HepG2 (cell line): ENCODE data around the gene NFKBIA. TPM values are rescaled to one million over a fixed set of nuclear protein-coding genes. Genes with fewer than 3 reads are reported as not detected.
A peak's percentile ranks its signal among the peaks of the same experiment; 100 is the strongest.

ENCODE experiments used
- AHR ChIP-seq: IDR thresholded peaks from 2 replicates; pipeline ENCODE4 v1.6.1; 2018; ENCODE audit warnings: missing genetic modification reagents, missing compliant biosample characterization
- ERF ChIP-seq: IDR thresholded peaks from 2 replicates; pipeline ENCODE4 v1.6.1; 2018; ENCODE audit warnings: missing biosample characterization, missing genetic modification reagents
- FOXM1 ChIP-seq: sonication (generic); formaldehyde crosslinking; IDR thresholded peaks from 2 replicates; pipeline ENCODE4 v1.5.0; 2020; ENCODE audit warnings: missing genetic modification reagents
- MXD4 ChIP-seq: IDR thresholded peaks from 2 replicates; pipeline ENCODE4 v1.6.1; 2016; ENCODE audit warnings: mild to moderate bottlenecking, missing biosample characterization, missing genetic modification reagents
- MYPOP ChIP-seq: sonication (generic); formaldehyde crosslinking; IDR thresholded peaks from 2 replicates; pipeline ENCODE4 v1.8.1; 2023; ENCODE audit warnings: mild to moderate bottlenecking, moderate library complexity, missing genetic modification reagents
- NBN ChIP-seq: fragments of 450-650 bp; conservative IDR thresholded peaks from 2 replicates; pipeline ENCODE4 v1.6.1; 2017
- POLR2G ChIP-seq: fragments of 200-400 bp; formaldehyde crosslinking; IDR thresholded peaks from 2 replicates; pipeline ENCODE4 v1.6.1; 2018; ENCODE audit warnings: mild to moderate bottlenecking, low read depth, low read length, moderate library complexity
- SALL1 ChIP-seq: sonication (generic); formaldehyde crosslinking; IDR thresholded peaks from 2 replicates; pipeline ENCODE4 v1.8.0; 2022; ENCODE audit warnings: mild to moderate bottlenecking, missing genetic modification reagents
- SMAD3 ChIP-seq: sonication (generic); formaldehyde crosslinking; IDR thresholded peaks from 2 replicates; pipeline ENCODE4 v1.4.0; 2020; ENCODE audit warnings: missing genetic modification reagents
- TEAD3 ChIP-seq: optimal IDR thresholded peaks from 2 replicates; pipeline ENCODE3; 2016; ENCODE audit warnings: borderline replicate concordance
- ZBTB40 ChIP-seq, 2 experiments: fragments of 450-650 bp in 1 of 2; sonication (generic) in 1 of 2; formaldehyde crosslinking in 1 of 2; IDR thresholded peaks; 2 replicates each; pipeline versions ENCODE4 v1.6.1 to v1.8.0; 2016 to 2022; ENCODE audit warnings: antibody characterized with exemption in 1 of 2, mild to moderate bottlenecking in 1 of 2, missing genetic modification reagents in 1 of 2
- ZMAT5 ChIP-seq: sonication (generic); formaldehyde crosslinking; IDR thresholded peaks from 2 replicates; pipeline ENCODE4 v1.5.0; 2020; ENCODE audit warnings: mild to moderate bottlenecking, low read depth, missing genetic modification reagents, borderline replicate concordance
- ZNF275 ChIP-seq: sonication (generic); formaldehyde crosslinking; IDR thresholded peaks from 2 replicates; pipeline ENCODE4 v1.8.0; 2022; ENCODE audit warnings: missing genetic modification reagents, mild to moderate bottlenecking, inconsistent platforms, borderline replicate concordance
- ZNF550 ChIP-seq: sonication (generic); formaldehyde crosslinking; IDR thresholded peaks from 2 replicates; pipeline ENCODE4 v1.4.0; 2020; ENCODE audit warnings: mild to moderate bottlenecking, missing genetic modification reagents, borderline replicate concordance
- ZNF841 ChIP-seq: sonication (generic); formaldehyde crosslinking; IDR thresholded peaks from 2 replicates; pipeline ENCODE4 v1.8.1; 2023; ENCODE audit warnings: missing genetic modification reagents, borderline replicate concordance
- ZSCAN25 ChIP-seq: sonication (generic); formaldehyde crosslinking; IDR thresholded peaks from 2 replicates; pipeline ENCODE4 v1.8.0; 2022; ENCODE audit warnings: mild to moderate bottlenecking, missing genetic modification reagents
- ZZZ3 ChIP-seq: sonication (generic); formaldehyde crosslinking; IDR thresholded peaks from 2 replicates; pipeline ENCODE4 v1.4.0; 2020; ENCODE audit warnings: missing genetic modification reagents, mild to moderate bottlenecking, borderline replicate concordance
- polyA plus RNA-seq, 8 experiments: library from polyadenylated mRNA; depleted of rRNA in 3 of 8; stranded (reverse) in 7 of 8; unstranded in 1 of 8; fragments of >200 nt; fragmentation: Illumina TruSeq in 4 of 8; extraction: Trizol in 4 of 8; gene quantifications; 2 replicates each; pipeline versions ENCODE4 v1.2.1 to v1.2.3, GENCODE V29; 2011 to 2016; ENCODE audit warnings: low read depth in 4 of 8, missing spikeins in 1 of 8, mixed read lengths in 1 of 8; ENCODE audit not compliant: insufficient read depth in 1 of 8
- total RNA-seq, 5 experiments: library from RNA; depleted of rRNA; stranded (reverse); fragments of >200 nt; fragmentation: Illumina TruSeq; extraction: Trizol; gene quantifications; 2 replicates each; pipeline ENCODE4 v1.2.3, GENCODE V29; 2016; ENCODE audit warnings: low read depth in 1 of 5

The NFKBIA gene
- total and polyA plus RNA-seq, 2 of the 13 experiments (the other 11 are each of a cell fraction or from before 2014, with no cell fraction given) = 197 to 319 TPM

- no peak for TF ChIP-seq ZBTB40 (IDR thresholded peaks at IDR 0.05)
- peak; percentile 95 for TF ChIP-seq ZBTB40 (CRISPR knock-in tag; IDR thresholded peaks at IDR 0.05)
- TF ChIP-seq NBN = no peak
- TF ChIP-seq ZNF550 (CRISPR knock-in tag) = peak; percentile 99; the same call in 1 of the 2 replicates
- no peak for TF ChIP-seq ZMAT5 (CRISPR knock-in tag)
- peak; percentile 99 for TF ChIP-seq MXD4 (CRISPR knock-in tag)
- no peak for TF ChIP-seq MYPOP
- peak; percentile 95; the same call in 1 of the 2 replicates for TF ChIP-seq AHR
- TF ChIP-seq FOXM1 (CRISPR knock-in tag) = 0 out of 2 replicates have a peak, but pooled peaks have one; percentile 79
- peak; percentile 99 for TF ChIP-seq ERF (CRISPR knock-in tag)
- TF ChIP-seq ZNF275 (CRISPR knock-in tag) = peak; percentile 96
- TF ChIP-seq SMAD3 (CRISPR knock-in tag) = peak; percentile 99
- TF ChIP-seq TEAD3 (CRISPR knock-in tag) = peak; percentile 85
- peak; percentile 94 for TF ChIP-seq ZSCAN25 (CRISPR knock-in tag)
- TF ChIP-seq ZZZ3 (CRISPR knock-in tag) = peak; percentile 97
- TF ChIP-seq POLR2G = peak; percentile 28; the same call in 1 of the 2 replicates
- TF ChIP-seq ZNF841 (CRISPR knock-in tag) = no peak
- TF ChIP-seq SALL1 = peak; percentile 100
Measured at GRCh38 chr14:35403603-35404448, 723 bp downstream of the NFKBIA start (continued).
